ENCODE results near the gene CEACAM4. TPM values are rescaled to one million over a fixed set of nuclear protein-coding genes. Genes with fewer than 3 reads are reported as not detected.
A peak's percentile ranks its signal among the peaks of the same experiment; 100 is the strongest.

The CEACAM4 gene
- total and polyA plus RNA-seq, 2 experiments from 2014 or later: not detected

DNA sequence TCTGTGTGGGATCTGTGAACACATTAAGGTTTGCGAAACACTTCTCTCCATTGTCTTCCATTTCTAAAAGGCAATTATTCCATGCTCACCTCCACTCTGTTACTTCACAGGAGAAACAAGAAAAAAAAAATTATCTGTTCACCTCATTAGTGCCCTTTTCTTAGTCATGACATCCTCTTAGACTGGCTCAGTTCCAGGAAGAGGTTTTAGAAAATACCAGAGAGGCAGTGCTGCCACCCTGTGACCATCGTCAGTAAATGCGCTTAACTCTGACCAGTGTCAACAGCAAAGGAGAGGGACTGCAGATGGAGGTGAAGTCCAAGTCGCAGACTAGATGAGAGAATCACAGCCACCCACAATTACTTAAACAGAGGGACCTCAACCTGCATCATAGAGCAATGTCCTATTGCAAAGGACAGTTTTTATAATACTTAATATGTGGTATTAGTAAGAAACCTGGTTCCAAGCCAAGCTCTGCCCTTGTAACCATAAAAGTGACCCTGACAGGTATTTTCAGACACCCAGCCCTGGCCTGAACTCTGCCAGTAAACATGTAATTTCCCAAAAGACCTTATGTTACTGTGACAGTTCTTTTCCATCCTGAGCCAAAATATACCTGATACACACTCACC is 31.5 kb downstream of the CEACAM4 start:
- Histone ChIP-seq H3K27ac (no peak overlapping the region), H3K27me3 (no peaks in the 10 kb centered on the region), H3K9me3 (ENCODE audit: low read depth) (no peaks in the 10 kb centered on the region), H3K9me2 (replicated peaks; ENCODE audit: insufficient read depth) (no peaks in the 10 kb centered on the region), H3K36me3 (replicated peaks; ENCODE audit: insufficient read depth, low read depth) (no peaks in the 10 kb centered on the region), H2AFZ (no peak overlapping the region), H3K4me3 (no peak overlapping the region), H3K4me2 (no peak overlapping the region), H4K20me1 (ENCODE audit: insufficient read depth, poor library complexity, severe bottlenecking) (no peaks in the 10 kb centered on the region), H3K79me2 (no peaks in the 10 kb centered on the region), H3K4me1 (ENCODE audit: insufficient read depth) (no peaks in the 10 kb centered on the region)
- WGBS (ENCODE audit: low lambda C conversion rate, missing lambda C conversion rate): 39% methylated on average over 4 of the region's 4 CpGs
- TF ChIP-seq, protein P1, sequence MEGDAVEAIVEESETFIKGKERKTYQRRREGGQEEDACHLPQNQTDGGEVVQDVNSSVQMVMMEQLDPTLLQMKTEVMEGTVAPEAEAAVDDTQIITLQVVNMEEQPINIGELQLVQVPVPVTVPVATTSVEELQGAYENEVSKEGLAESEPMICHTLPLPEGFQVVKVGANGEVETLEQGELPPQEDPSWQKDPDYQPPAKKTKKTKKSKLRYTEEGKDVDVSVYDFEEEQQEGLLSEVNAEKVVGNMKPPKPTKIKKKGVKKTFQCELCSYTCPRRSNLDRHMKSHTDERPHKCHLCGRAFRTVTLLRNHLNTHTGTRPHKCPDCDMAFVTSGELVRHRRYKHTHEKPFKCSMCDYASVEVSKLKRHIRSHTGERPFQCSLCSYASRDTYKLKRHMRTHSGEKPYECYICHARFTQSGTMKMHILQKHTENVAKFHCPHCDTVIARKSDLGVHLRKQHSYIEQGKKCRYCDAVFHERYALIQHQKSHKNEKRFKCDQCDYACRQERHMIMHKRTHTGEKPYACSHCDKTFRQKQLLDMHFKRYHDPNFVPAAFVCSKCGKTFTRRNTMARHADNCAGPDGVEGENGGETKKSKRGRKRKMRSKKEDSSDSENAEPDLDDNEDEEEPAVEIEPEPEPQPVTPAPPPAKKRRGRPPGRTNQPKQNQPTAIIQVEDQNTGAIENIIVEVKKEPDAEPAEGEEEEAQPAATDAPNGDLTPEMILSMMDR (IDR thresholded peaks at IDR 0.05; ENCODE audit: poor library complexity): peak; percentile 49
- TF ChIP-seq EZH2phosphoT487 (IDR thresholded peaks at IDR 0.05; ENCODE audit: low read depth, severe bottlenecking, unreplicated experiment): no peak
- DNase-seq (ENCODE audit: low spot score): peak; percentile 78

DNA sequence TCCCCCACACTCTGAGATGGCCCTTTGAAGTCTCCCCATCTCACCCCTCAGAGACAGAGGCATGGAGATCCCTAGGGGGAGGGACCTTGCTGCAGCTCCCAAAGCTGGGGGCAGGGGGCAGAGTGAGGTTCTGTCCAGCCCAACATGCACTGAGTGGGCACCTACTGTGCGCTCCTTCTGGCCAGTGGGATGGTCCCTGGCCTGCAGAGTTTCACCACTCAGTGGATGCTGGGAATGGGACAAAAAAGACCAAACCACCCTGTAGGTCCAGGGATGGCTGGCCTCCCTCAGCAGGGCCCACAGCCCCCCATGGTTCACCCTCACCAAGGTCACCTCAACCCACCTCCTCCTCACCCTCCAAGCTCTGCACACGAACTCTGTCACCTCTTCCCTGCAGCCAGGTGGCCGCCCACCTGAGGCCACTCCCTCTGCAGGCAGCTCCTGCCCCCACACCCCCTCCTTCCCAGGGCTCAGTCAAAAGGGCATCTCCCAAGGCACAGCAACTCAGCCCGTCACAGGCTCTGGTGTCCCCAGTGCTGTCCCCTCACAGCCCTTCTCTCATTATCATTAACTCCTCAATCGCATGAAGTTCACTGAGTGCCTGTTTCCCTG is 34.8 kb downstream of the CEACAM4 start:
- no peaks in the 10 kb centered on the region for H3K79me2 ChIP-seq
- DNase-seq (ENCODE audit: low spot score): no peak
- no peaks in the 10 kb centered on the region for H3K27me3 ChIP-seq
- no peaks in the 10 kb centered on the region for H3K36me3 ChIP-seq (replicated peaks; ENCODE audit: insufficient read depth, low read depth)
- no peaks in the 10 kb centered on the region for H3K9me2 ChIP-seq (replicated peaks; ENCODE audit: insufficient read depth)
- no peak overlapping the region for H3K4me2 ChIP-seq
- H4K20me1 ChIP-seq (ENCODE audit: insufficient read depth, poor library complexity, severe bottlenecking): no peaks in the 10 kb centered on the region
- no peaks in the 10 kb centered on the region for H3K4me1 ChIP-seq (ENCODE audit: insufficient read depth)
- H3K4me3 ChIP-seq: no peak overlapping the region
- no peak overlapping the region for H3K27ac ChIP-seq
- H3K9me3 ChIP-seq (ENCODE audit: low read depth): no peaks in the 10 kb centered on the region
- TF ChIP-seq EZH2 (IDR thresholded peaks at IDR 0.05; ENCODE audit: borderline replicate concordance) (no peak), EZH2phosphoT487 (IDR thresholded peaks at IDR 0.05; ENCODE audit: low read depth, severe bottlenecking, unreplicated experiment) (no peak)
- 56% methylated on average over 5 of the region's 5 CpGs for WGBS (ENCODE audit: low lambda C conversion rate, missing lambda C conversion rate)
- H2AFZ ChIP-seq: no peak overlapping the region

DNA sequence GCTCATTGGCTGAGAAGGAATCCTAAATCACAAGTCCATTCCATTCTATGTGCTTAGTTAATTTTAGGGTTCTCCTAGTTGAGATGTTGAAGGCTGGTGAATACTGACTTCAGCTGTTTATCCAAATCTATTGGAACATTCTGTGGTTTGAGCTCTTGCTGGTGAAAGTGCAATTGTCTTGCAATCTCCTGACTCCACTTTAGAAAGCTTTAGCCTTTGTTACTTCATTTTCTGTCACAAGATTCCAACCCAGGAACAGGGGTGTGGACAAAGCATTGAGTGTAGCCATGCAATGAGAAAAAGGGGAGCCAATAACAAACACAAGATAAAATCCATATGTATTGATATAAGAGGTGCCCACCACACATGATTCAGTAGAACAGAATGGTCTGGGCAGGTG is 35.9 kb downstream of the CEACAM4 start:
- DNase-seq (ENCODE audit: low spot score): no peak
- no peaks in the 10 kb centered on the region for H3K4me1 ChIP-seq (ENCODE audit: insufficient read depth)
- H3K27me3 ChIP-seq: no peaks in the 10 kb centered on the region
- no peaks in the 10 kb centered on the region for H4K20me1 ChIP-seq (ENCODE audit: insufficient read depth, poor library complexity, severe bottlenecking)
- no peak overlapping the region for H2AFZ ChIP-seq
- TF ChIP-seq, protein P1 (IDR thresholded peaks at IDR 0.05; ENCODE audit: poor library complexity): no peak
- TF ChIP-seq EZH2 (IDR thresholded peaks at IDR 0.05; ENCODE audit: borderline replicate concordance): no peak
- no peak for TF ChIP-seq EZH2phosphoT487 (IDR thresholded peaks at IDR 0.05; ENCODE audit: low read depth, severe bottlenecking, unreplicated experiment)
- H3K36me3 ChIP-seq (replicated peaks; ENCODE audit: insufficient read depth, low read depth): no peaks in the 10 kb centered on the region
- no peaks in the 10 kb centered on the region for H3K9me2 ChIP-seq (replicated peaks; ENCODE audit: insufficient read depth)
- no peaks in the 10 kb centered on the region for H3K9me3 ChIP-seq (ENCODE audit: low read depth)
- no peak overlapping the region for H3K4me2 ChIP-seq
- no peaks in the 10 kb centered on the region for H3K79me2 ChIP-seq
- H3K4me3 ChIP-seq: no peak overlapping the region
- no peak overlapping the region for H3K27ac ChIP-seq

DNA sequence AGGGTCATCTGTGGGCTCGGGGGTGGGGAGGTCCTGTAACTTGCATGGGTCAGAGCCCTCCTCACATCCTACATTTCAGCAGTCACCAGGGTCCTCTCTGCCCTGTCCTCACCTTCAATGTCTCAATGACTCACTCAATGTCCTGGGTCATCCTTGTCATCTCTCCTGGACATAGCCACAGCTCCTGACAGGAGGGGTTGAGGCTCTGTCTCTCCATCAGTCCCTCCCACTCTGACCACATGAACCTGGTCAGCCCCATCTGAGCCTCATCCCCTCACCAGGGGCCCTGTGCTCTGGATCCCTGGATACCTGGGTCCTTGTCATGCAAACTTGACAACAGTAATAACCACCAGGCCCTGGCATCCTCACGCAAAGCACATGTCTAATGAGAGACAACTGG is 37.5 kb downstream of the CEACAM4 start:
- no peak overlapping the region for H3K27ac ChIP-seq
- 64% methylated on average over 2 of the region's 2 CpGs for WGBS (ENCODE audit: low lambda C conversion rate, missing lambda C conversion rate)
- no peaks in the 10 kb centered on the region for H3K27me3 ChIP-seq
- TF ChIP-seq EZH2phosphoT487 (IDR thresholded peaks at IDR 0.05; ENCODE audit: low read depth, severe bottlenecking, unreplicated experiment) (no peak), EZH2 (IDR thresholded peaks at IDR 0.05; ENCODE audit: borderline replicate concordance) (no peak)
- TF ChIP-seq, protein P1 (IDR thresholded peaks at IDR 0.05; ENCODE audit: poor library complexity): no peak
- no peaks in the 10 kb centered on the region for H3K9me2 ChIP-seq (replicated peaks; ENCODE audit: insufficient read depth)
- H3K79me2 ChIP-seq: no peaks in the 10 kb centered on the region
- no peak overlapping the region for H3K4me2 ChIP-seq
- no peaks in the 10 kb centered on the region for H3K4me1 ChIP-seq (ENCODE audit: insufficient read depth)
- H3K4me3 ChIP-seq: no peak overlapping the region
- no peaks in the 10 kb centered on the region for H3K36me3 ChIP-seq (replicated peaks; ENCODE audit: insufficient read depth, low read depth)
- no peaks in the 10 kb centered on the region for H3K9me3 ChIP-seq (ENCODE audit: low read depth)
- no peak for DNase-seq (ENCODE audit: low spot score)
- H2AFZ ChIP-seq: no peak overlapping the region
- H4K20me1 ChIP-seq (ENCODE audit: insufficient read depth, poor library complexity, severe bottlenecking): no peaks in the 10 kb centered on the region

Data from hepatocyte (in vitro differentiated cells).